Measurements from ENCODE around the gene SOCS2. TPM values are rescaled to one million over a fixed set of nuclear protein-coding genes. Genes with fewer than 3 reads are reported as not detected.

Gene SOCS2
- total and polyA plus RNA-seq, 2 of the 8 experiments (the other 6 are each of a cell fraction or from before 2014, with no cell fraction given): 14.5 to 18.0 TPM

DNA sequence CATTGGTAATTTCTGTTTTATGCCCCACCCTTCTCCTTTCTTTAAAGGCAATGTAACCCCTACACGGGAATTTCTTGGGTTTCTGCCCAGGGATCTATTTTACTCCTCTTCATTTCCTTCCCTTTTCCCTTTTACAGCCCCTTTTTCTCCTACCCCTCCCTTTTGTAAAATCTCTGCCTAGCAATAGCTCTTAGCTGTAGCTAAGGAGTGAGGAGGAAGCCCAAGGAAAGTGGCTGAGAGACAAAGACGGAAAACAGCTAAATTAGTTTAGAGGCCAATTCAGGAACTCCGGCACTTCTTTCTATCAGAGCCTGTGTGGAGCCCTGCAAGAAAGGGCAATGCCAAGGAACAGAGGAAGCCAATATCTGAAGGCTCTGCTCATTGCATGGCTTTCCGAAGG lies 40.3 kb downstream of the SOCS2 start (continued):
- TF ChIP-seq JUN (IDR thresholded peaks at IDR 0.05; ENCODE audit: low read depth, low read length): no peak
- TF ChIP-seq CHD2 (IDR thresholded peaks at IDR 0.05; ENCODE audit: low read length): no peak
- no peak for TF ChIP-seq GTF2F1 (IDR thresholded peaks at IDR 0.05; ENCODE audit: borderline replicate concordance, low read depth, low read length)
- TF ChIP-seq RAD21 (IDR thresholded peaks at IDR 0.05 in 1 of 2, conservative IDR thresholded peaks at IDR 0.05 in 1 of 2; ENCODE audit: low read depth in 2 of 2, low read length in 2 of 2): no peak
